EL (cell line): ENCODE measurements around the gene VWA7.
"Not testable (repeated sequence)": the region's sequence is repeated elsewhere in the genome, so short reads cannot be mapped to it uniquely, and the experiment has no call there.

Source experiments
- DNase-seq: peaks from one replicate; pipeline ENCODE4 v3.0.0-alpha.2; 2016

VWA7 gene

GRCh38 chr6:31776989-31777666 lies at the start of gene VWA7:
VWA7 (minus strand) TSS chr6:31777328; CDS start chr6:31776779, 549 bp downstream.
- DNase-seq: peak; percentile 80

- peak; percentile 89 for DNase-seq
These were observed 49.7 kb upstream of the VWA7 start for GRCh38 chr6:31826793-31827285.

- no peak for DNase-seq
These were observed 48.4 kb upstream of the VWA7 start for GRCh38 chr6:31825553-31825952.

- DNase-seq: not testable (repeated sequence)
These were observed 46.6 kb upstream of the VWA7 start for GRCh38 chr6:31823592-31824196.

- peak; percentile 81 for DNase-seq
These were observed 45.1 kb upstream of the VWA7 start for GRCh38 chr6:31822036-31822821.

- peak; percentile 66 for DNase-seq
These were observed 44.3 kb upstream of the VWA7 start for GRCh38 chr6:31821301-31822035.

GRCh38 chr6:31820399-31820798 lies 43.3 kb upstream of the VWA7 start:
- DNase-seq: not testable (repeated sequence)

- DNase-seq: no peak
These were observed 42.8 kb upstream of the VWA7 start for GRCh38 chr6:31819871-31820299.

- DNase-seq: not testable (repeated sequence)
These were observed 40.9 kb upstream of the VWA7 start for GRCh38 chr6:31817929-31818511.

GRCh38 chr6:31817133-31817928 lies 40.2 kb upstream of the VWA7 start:
- DNase-seq: not testable (repeated sequence)

- DNase-seq: peak; percentile 97
These were observed 38.1 kb upstream of the VWA7 start, which contains the start of the genes HSPA1A and HSPA1L for GRCh38 chr6:31815025-31815838. HSPA1A (plus strand) TSS chr6:31815543; CDS start chr6:31815757, 214 bp downstream. HSPA1L (minus strand) TSS chr6:31815283; CDS start chr6:31811972, 3,311 bp downstream.

GRCh38 chr6:31814677-31815024 lies 37.5 kb upstream of the VWA7 start:
- peak; percentile 99 for DNase-seq

GRCh38 chr6:31813465-31813849 lies 36.3 kb upstream of the VWA7 start:
- DNase-seq: no peak

GRCh38 chr6:31811645-31812044 lies 34.5 kb upstream of the VWA7 start:
- DNase-seq: no peak

GRCh38 chr6:31808599-31808998 lies 31.5 kb upstream of the VWA7 start:
- DNase-seq: not testable (repeated sequence)

- DNase-seq: peak; percentile 98
These were observed 29.5 kb upstream of the VWA7 start, which contains the start of gene LSM2 for GRCh38 chr6:31806470-31807272. LSM2 (minus strand) TSS chr6:31806966; CDS start chr6:31806757, 209 bp downstream.

GRCh38 chr6:31805939-31806469 lies 28.9 kb upstream of the VWA7 start:
- DNase-seq: no peak

- DNase-seq: not testable (repeated sequence)
These were observed 24.2 kb upstream of the VWA7 start for GRCh38 chr6:31801031-31801927.
